Mucosa of descending colon (tissue), 3 donors: ENCODE measurements around the gene ALS2. TPM values are rescaled to one million over a fixed set of nuclear protein-coding genes. Genes with fewer than 3 reads are reported as not detected.
A peak's percentile ranks its signal among the peaks of the same experiment; 100 is the strongest.

Experiments
- ATAC-seq: fragments of 200-7000 bp; cut with Tn5 transposase; one replicate; pipeline ENCODE4 v1.9.1; 2020; ENCODE audit warnings: mild to moderate bottlenecking, moderate library complexity
- DNase-seq, 3 donors: peaks; one replicate each; pipeline ENCODE4 v3.0.0-alpha.2; 2020
- H3K36me3 ChIP-seq: fragments of 200-600 bp; one replicate; pipeline ENCODE4 v1.8.0; 2021; ENCODE audit warnings: low read depth, mild to moderate bottlenecking
- H3K4me1 ChIP-seq: fragments of 200-600 bp; one replicate; pipeline ENCODE4 v1.8.0; 2021; ENCODE audit warnings: low read depth, mild to moderate bottlenecking
- H3K4me3 ChIP-seq: fragments of 200-600 bp; one replicate; pipeline ENCODE4 v1.8.0; 2021; ENCODE audit warnings: mild to moderate bottlenecking
- H3K9me3 ChIP-seq: fragments of 200-600 bp; one replicate; pipeline ENCODE4 v1.8.0; 2021; ENCODE audit warnings: mild to moderate bottlenecking
- CTCF ChIP-seq: fragments of 200-600 bp; IDR thresholded peaks from one replicate; pipeline ENCODE4 v1.8.0; 2022; ENCODE audit warnings: antibody characterized with exemption, mild to moderate bottlenecking
- intact Hi-C, 2 donors: fragments of 100-400 bp; cut with DNase I in 1 of 2; cut with micrococcal nuclease in 1 of 2; formaldehyde crosslinking; loops; one replicate each; pipeline versions ENCODE4 v1.11.0 to v1.11.1; 2022; cut with DNase I, micrococcal nuclease
- total RNA-seq, 3 donors: library from RNA; stranded (reverse); fragmentation: NEBNext Ultra II Directional in 2 of 3; extraction: Animal tissue kit (Norgen Biotek cat#: 25700) in 2 of 3; gene quantifications; one replicate each; pipeline versions ENCODE4 v1.2.1 to v1.2.4, GENCODE V29; 2021 to 2023
- donor health status: DM: no; HTN: no; CAD: no; lungs with moderate emphysema.
- donor health status: DM: no; HTN: no; CAD: no.
- donor health status: DM: no; HTN: yes; CAD: no.

ALS2 gene
- total RNA-seq, 3 donors from 2014 or later, result 8.8 to 18.2 (median 13.3) TPM

- Histone ChIP-seq H3K9me3 (no peaks in the 10 kb centered on the region), H3K4me3 (no peak overlapping the region), H3K4me1 (no peaks in the 10 kb centered on the region), H3K36me3 (no peaks in the 10 kb centered on the region)
- DNase-seq, result no peak
- no peak for TF ChIP-seq CTCF
- intact Hi-C loops, result no loop called here
- no peak for ATAC-seq
These were observed 19.6 kb downstream of the ALS2 start for GRCh38 chr2:201761101-201761500.

- no peaks in the 10 kb centered on the region for H3K4me1 ChIP-seq
- DNase-seq (no peak), ATAC-seq (no peak)
- no peaks in the 10 kb centered on the region for H3K36me3 ChIP-seq
- no peak overlapping the region for H3K4me3 ChIP-seq
- no peaks in the 10 kb centered on the region for H3K9me3 ChIP-seq
- TF ChIP-seq CTCF, result no peak
- intact Hi-C loops, result no loop called here
These were observed 21.2 kb downstream of the ALS2 start for GRCh38 chr2:201759567-201759966.

- DNase-seq (no peak), ATAC-seq (no peak)
- no peaks in the 10 kb centered on the region for H3K4me1 ChIP-seq
- no peaks in the 10 kb centered on the region for H3K9me3 ChIP-seq
- H3K4me3 ChIP-seq, result no peak overlapping the region
- H3K36me3 ChIP-seq, result no peaks in the 10 kb centered on the region
- intact Hi-C loops, result no loop called here
- TF ChIP-seq CTCF, result no peak
These were observed 21.9 kb downstream of the ALS2 start for GRCh38 chr2:201758873-201759272.

GRCh38 chr2:201758234-201758633 is 22.5 kb downstream of the ALS2 start:
- Histone ChIP-seq H3K36me3 (no peaks in the 10 kb centered on the region), H3K4me3 (no peak overlapping the region), H3K4me1 (no peaks in the 10 kb centered on the region), H3K9me3 (no peaks in the 10 kb centered on the region)
- DNase-seq (no peak), ATAC-seq (peak; percentile 68)
- TF ChIP-seq CTCF, result no peak
- intact Hi-C loops, result no loop called here

- H3K36me3 ChIP-seq, result no peaks in the 10 kb centered on the region
- no peaks in the 10 kb centered on the region for H3K9me3 ChIP-seq
- no peaks in the 10 kb centered on the region for H3K4me1 ChIP-seq
- intact Hi-C loops, result no loop called here
- ATAC-seq (no peak), DNase-seq (no peak)
- no peak overlapping the region for H3K4me3 ChIP-seq
- no peak for TF ChIP-seq CTCF
These were observed 25.9 kb downstream of the ALS2 start for GRCh38 chr2:201754717-201755415.

- no peaks in the 10 kb centered on the region for H3K36me3 ChIP-seq
- intact Hi-C loops, result no loop called here
These were observed 29.2 kb downstream of the ALS2 start for GRCh38 chr2:201751566-201751965.

More at GRCh38 chr2:201751566-201751965, 29.2 kb downstream of the ALS2 start:
- Histone ChIP-seq H3K4me3 (no peak overlapping the region), H3K4me1 (no peaks in the 10 kb centered on the region), H3K9me3 (no peaks in the 10 kb centered on the region)
- DNase-seq (no peak), ATAC-seq (no peak)
- TF ChIP-seq CTCF, result no peak
